Stimulated activated CD4-positive, alpha-beta T cell treated with anti-CD3 and anti-CD28 coated beads, Interleukin-12 subunit alpha, Interleukin-12 subunit beta, amount 100 ng/mL, for 24 hours (primary cell): ENCODE measurements around the gene PSMD9.
A peak's percentile ranks its signal among the peaks of the same experiment; 100 is the strongest.
"Not testable (repeated sequence)": the region's sequence is repeated elsewhere in the genome, so short reads cannot be mapped to it uniquely, and the experiment has no call there.

Experiments used
- DNase-seq, 2 experiments: peaks; one replicate each; pipeline ENCODE4 v3.0.0-alpha.2; 2020; ENCODE audit warnings: low read depth in 2 of 2

Gene PSMD9

GRCh38 chr12:121888478-121889273, at the start of gene PSMD9:
TSS of gene PSMD9 (plus strand) at chr12:121888790. CDS start at chr12:121888857, 67 bp downstream.
- peak; percentile 98 to 99 for DNase-seq

- DNase-seq = peak; percentile 99 to 100
Observed at GRCh38 chr12:121839106-121839992, 49.2 kb upstream of the PSMD9 start.

GRCh38 chr12:121839993-121840761, 48.4 kb upstream of the PSMD9 start:
- DNase-seq = no peak

- DNase-seq = no peak
Observed at GRCh38 chr12:121843236-121843982, 45.2 kb upstream of the PSMD9 start.

- DNase-seq = no peak
Observed at GRCh38 chr12:121845701-121846100, 42.9 kb upstream of the PSMD9 start.

GRCh38 chr12:121849211-121849610, 39.4 kb upstream of the PSMD9 start:
- DNase-seq = no peak

- no peak for DNase-seq
Observed at GRCh38 chr12:121849665-121850064, 38.9 kb upstream of the PSMD9 start.

- not testable (repeated sequence) for DNase-seq
Observed at GRCh38 chr12:121852392-121852791, 36.2 kb upstream of the PSMD9 start.

GRCh38 chr12:121857322-121858246, 31.0 kb upstream of the PSMD9 start:
- no peak for DNase-seq

GRCh38 chr12:121858318-121858661, 30.3 kb upstream of the PSMD9 start:
- no peak for DNase-seq

- DNase-seq = no peak
Observed at GRCh38 chr12:121858662-121859572, 29.7 kb upstream of the PSMD9 start, which contains the start of gene HPD. TSS of gene HPD (minus strand) at chr12:121858859. CDS start at chr12:121858823, 36 bp downstream.

GRCh38 chr12:121860257-121860656, 28.3 kb upstream of the PSMD9 start:
- DNase-seq = no peak

- not testable (repeated sequence) for DNase-seq
Observed at GRCh38 chr12:121860699-121861098, 27.9 kb upstream of the PSMD9 start.

GRCh38 chr12:121861636-121862254, 26.8 kb upstream of the PSMD9 start:
- no peak for DNase-seq

GRCh38 chr12:121866331-121866730, 22.3 kb upstream of the PSMD9 start:
- DNase-seq = no peak

GRCh38 chr12:121869229-121869628, 19.4 kb upstream of the PSMD9 start:
- DNase-seq = not testable (repeated sequence)

GRCh38 chr12:121871467-121871866, 17.1 kb upstream of the PSMD9 start:
- DNase-seq = no peak

GRCh38 chr12:121872546-121873215, 15.9 kb upstream of the PSMD9 start:
- DNase-seq = no peak
